Pons (tissue), 1 donor: ENCODE data around the gene TRIM47.
A peak's percentile ranks its signal among the peaks of the same experiment; 100 is the strongest.

Experiments used
- DNase-seq: peaks from one replicate; pipeline ENCODE4 v3.0.0-alpha.2; 2016; ENCODE audit warnings: low spot score

TRIM47 gene

GRCh38 chr17:75906143-75906884 is 27.9 kb upstream of the TRIM47 start:
- DNase-seq: no peak

GRCh38 chr17:75904749-75905521 is 26.6 kb upstream of the TRIM47 start, which contains the start of gene MRPL38:
Gene MRPL38 (minus strand): TSS chr17:75904884. CDS start chr17:75904875, 9 bp downstream.
- DNase-seq: peak; percentile 76

- no peak for DNase-seq
Measured at GRCh38 chr17:75902406-75902805, 24.0 kb upstream of the TRIM47 start.

GRCh38 chr17:75901727-75902126 is 23.3 kb upstream of the TRIM47 start:
- no peak for DNase-seq

GRCh38 chr17:75900691-75901533 is 22.5 kb upstream of the TRIM47 start:
- DNase-seq: no peak

- no peak for DNase-seq
Measured at GRCh38 chr17:75899767-75900468, 21.5 kb upstream of the TRIM47 start.

- no peak for DNase-seq
Measured at GRCh38 chr17:75899353-75899752, 21.0 kb upstream of the TRIM47 start.

- no peak for DNase-seq
Measured at GRCh38 chr17:75898791-75899190, 20.4 kb upstream of the TRIM47 start.

GRCh38 chr17:75898065-75898464 is 19.7 kb upstream of the TRIM47 start:
- DNase-seq: no peak

GRCh38 chr17:75897160-75898019 is 19.0 kb upstream of the TRIM47 start:
- DNase-seq: no peak

- DNase-seq: peak; percentile 78
Measured at GRCh38 chr17:75896415-75897159, 18.2 kb upstream of the TRIM47 start, which contains the start of gene TRIM65. Gene TRIM65 (minus strand): TSS chr17:75896951. CDS start chr17:75896937, 14 bp downstream.

GRCh38 chr17:75895370-75896155 is 17.2 kb upstream of the TRIM47 start:
- no peak for DNase-seq

GRCh38 chr17:75894049-75894733 is 15.8 kb upstream of the TRIM47 start:
- DNase-seq: no peak

- DNase-seq: no peak
Measured at GRCh38 chr17:75893305-75894048, 15.1 kb upstream of the TRIM47 start.

GRCh38 chr17:75892556-75893224 is 14.3 kb upstream of the TRIM47 start:
- DNase-seq: no peak

- no peak for DNase-seq
Measured at GRCh38 chr17:75891605-75892555, 13.5 kb upstream of the TRIM47 start.
